Stimulated activated effector memory CD8-positive, alpha-beta T cell treated with anti-CD3 and anti-CD28 coated beads, Interleukin-12 subunit alpha, Interleukin-12 subunit beta, amount 100 ng/mL, for 72 hours (primary cell): ENCODE measurements around the gene KCNK4.
"Not testable (repeated sequence)": the region's sequence is repeated elsewhere in the genome, so short reads cannot be mapped to it uniquely, and the experiment has no call there.

Experiments used
- ATAC-seq: fragments of 150-1000 bp; cut with Tn5 transposase; 2 replicates; pipeline ENCODE4 v1.10.0; 2021
- DNase-seq, 2 donors: peaks; one replicate each; pipeline ENCODE4 v3.0.0; 2021 to 2022; ENCODE audit warnings: low spot score in 2 of 2
- H3K27ac Mint-ChIP-seq: one replicate; pipeline ENCODE4 v1.8.0; 2022; ENCODE audit warnings: mild to moderate bottlenecking, mixed read lengths
- H3K36me3 Mint-ChIP-seq: one replicate; pipeline ENCODE4 v1.8.0; 2022; ENCODE audit warnings: mild to moderate bottlenecking, mixed read lengths
- H3K4me1 Mint-ChIP-seq: one replicate; pipeline ENCODE4 v1.8.0; 2022; ENCODE audit warnings: mixed read lengths
- H3K4me3 Mint-ChIP-seq: one replicate; pipeline ENCODE4 v1.8.0; 2022; ENCODE audit warnings: mild to moderate bottlenecking, mixed read lengths
- H3K9me3 Mint-ChIP-seq: one replicate; pipeline ENCODE4 v1.8.0; 2022; ENCODE audit warnings: mixed read lengths

The KCNK4 gene

DNA sequence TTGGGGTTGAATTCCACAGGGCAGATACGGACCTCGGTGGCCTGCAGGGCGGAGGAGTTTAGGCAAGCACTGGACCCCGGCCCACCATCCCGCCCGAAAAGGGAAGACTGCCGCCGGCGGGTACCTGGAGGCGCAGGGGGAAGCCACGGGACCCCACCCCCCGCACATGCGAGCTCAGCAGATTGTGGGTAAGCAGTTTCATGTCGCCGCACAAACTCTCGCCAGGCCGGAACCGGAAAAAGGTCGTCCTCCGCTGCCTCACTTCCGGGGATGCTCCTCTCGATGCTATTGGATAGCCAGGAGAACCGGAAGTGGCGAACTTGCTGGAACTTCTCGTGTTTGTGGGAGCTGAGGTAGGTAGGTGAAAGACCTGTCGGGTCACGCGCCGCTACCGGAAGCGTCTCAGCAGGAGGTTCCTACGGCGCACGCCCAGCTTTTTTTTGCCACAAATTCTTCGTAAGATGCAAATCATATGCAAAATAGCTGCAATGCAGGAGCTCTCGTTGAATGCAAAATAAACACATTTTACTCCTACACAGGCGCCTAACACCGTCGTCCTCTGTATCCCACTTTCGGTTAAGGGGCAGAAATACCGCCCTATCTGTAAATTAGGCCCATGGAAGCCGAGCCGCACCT lies 26.3 kb downstream of the KCNK4 start, which contains the start of gene TRMT112:
TSS of gene TRMT112 (minus strand) at position 235 of the 636 bp plus-strand sequence. CDS start at position 202, 33 bp downstream.
- H3K36me3 Mint-ChIP-seq: peaks cover 82% of the 10 kb centered on the region
- peak; percentile 81 for ATAC-seq

DNA sequence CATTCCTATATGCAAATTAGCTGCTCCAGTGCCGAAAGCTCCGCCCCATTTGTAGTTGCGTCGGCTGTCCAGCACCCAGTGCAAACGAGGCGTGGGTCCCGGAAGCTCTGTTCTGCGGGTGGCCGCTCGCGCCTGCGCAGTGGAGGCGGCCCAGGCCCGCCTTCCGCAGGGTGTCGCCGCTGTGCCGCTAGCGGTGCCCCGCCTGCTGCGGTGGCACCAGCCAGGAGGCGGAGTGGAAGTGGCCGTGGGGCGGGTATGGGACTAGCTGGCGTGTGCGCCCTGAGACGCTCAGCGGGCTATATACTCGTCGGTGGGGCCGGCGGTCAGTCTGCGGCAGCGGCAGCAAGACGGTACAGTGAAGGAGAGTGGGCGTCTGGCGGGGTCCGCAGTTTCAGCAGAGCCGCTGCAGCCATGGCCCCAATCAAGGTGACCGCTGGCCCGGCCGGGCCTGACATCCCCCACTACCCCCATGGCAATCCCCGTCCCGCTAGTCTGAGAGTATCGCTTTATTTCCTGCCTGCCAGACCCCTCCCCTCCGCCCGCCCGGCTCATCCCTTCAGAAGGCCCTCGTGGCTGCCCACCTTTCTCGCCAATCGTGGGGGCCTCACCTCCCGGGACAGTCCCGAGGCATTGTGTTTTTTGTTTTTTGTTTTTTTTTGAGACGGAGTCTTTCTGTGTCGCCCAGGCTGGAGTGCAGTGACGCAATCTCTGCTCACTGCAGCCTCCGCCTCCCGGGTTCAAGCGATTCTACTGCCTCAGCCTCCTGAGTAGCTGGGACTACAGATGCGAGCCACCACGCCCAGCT lies 27.1 kb downstream of the KCNK4 start, which contains the start of gene PRDX5:
TSS of gene PRDX5 (plus strand) at position 161 of the 805 bp plus-strand sequence. CDS start at position 256, 95 bp downstream.
- Mint-ChIP-seq H3K4me3 (peak within 1 kb of the TSS; percentile 97), H3K27ac (peak within 1 kb of the TSS; percentile 98), H3K9me3 (no peaks in the 10 kb centered on the region), H3K4me1 (peaks cover 62% of the 10 kb centered on the region), H3K36me3 (peaks cover 85% of the 10 kb centered on the region)
- ATAC-seq (peak; percentile 89), DNase-seq (peak; percentile 92 to 97)

More for the DNA sequence above, 26.3 kb downstream of the KCNK4 start, which contains the start of gene TRMT112:
- Mint-ChIP-seq H3K4me1 (peaks cover 69% of the 10 kb centered on the region), H3K4me3 (peak within 1 kb of the TSS; percentile 97), H3K27ac (peak within 1 kb of the TSS; percentile 98), H3K9me3 (no peaks in the 10 kb centered on the region)
- peak; percentile 80 to 97 for DNase-seq

DNA sequence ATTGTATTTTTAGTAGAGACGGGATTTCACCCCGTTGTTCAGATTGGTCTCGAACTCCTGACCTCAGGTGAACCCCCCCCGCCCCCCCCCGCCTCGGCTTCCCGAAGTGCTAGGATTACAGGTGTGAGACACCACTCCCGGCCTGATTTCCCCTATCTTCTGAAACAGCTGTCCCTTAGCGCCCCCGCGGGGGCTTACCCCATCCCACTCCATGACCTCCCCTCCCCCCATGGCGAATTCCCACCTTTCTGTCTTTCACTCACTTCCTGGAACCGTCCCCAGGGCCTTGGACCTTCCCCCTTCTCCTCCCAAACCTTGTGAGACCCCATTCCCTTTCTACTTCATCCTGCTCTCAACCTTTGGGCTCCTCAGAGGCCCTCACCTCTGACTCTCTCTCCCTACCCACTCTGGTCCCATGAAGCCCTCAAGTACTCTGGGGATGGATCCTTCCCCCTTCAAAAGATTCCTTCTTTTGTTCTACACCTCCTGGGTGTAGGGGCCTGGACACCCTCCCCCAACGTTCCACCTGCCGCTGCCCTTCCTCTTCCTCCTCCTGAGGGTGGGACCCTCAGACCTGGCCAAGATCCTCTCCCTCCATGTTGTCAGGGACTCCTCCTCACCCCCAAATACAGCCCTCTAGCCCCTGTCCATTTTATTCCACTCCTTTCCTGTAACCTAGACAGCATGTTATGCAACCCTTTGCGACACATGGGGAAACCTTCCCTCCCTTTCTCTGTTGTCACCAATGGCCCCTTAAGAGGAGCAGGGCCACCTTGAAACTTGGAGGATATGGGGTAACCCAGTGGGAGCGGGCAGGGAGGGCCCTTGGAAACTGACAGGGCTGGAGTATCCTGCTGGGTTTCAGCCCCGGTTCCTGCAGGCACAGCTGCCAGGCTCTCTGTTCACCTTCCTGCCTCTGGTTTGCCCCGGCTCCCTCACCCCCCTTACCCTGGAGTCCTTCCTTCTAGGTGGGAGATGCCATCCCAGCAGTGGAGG lies 28.0 kb downstream of the KCNK4 start:
- Mint-ChIP-seq H3K9me3 (no peaks in the 10 kb centered on the region), H3K36me3 (peaks cover 83% of the 10 kb centered on the region), H3K4me1 (peaks cover 59% of the 10 kb centered on the region), H3K27ac (peak overlapping the region; percentile 98), H3K4me3 (peak overlapping the region; percentile 97)
- ATAC-seq: no peak
- no peak for DNase-seq

DNA sequence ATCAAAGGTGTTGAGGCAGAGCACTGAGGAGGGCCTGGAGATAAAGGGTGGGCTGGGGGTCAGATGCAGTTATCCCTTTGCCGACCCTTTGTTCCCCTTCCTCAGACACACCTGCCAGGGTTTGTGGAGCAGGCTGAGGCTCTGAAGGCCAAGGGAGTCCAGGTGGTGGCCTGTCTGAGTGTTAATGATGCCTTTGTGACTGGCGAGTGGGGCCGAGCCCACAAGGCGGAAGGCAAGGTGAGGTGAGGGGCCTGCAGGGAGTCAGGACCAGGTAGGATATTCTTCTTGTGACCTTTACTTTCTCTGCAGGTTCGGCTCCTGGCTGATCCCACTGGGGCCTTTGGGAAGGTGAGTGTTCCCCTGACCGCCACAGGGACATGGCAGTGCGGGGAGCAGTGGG lies 29.5 kb downstream of the KCNK4 start:
- H3K27ac Mint-ChIP-seq: peak overlapping the region; percentile 36
- no peak for DNase-seq
- H3K9me3 Mint-ChIP-seq: no peaks in the 10 kb centered on the region
- no peak overlapping the region for H3K4me3 Mint-ChIP-seq
- H3K4me1 Mint-ChIP-seq: peaks cover 53% of the 10 kb centered on the region
- no peak for ATAC-seq
- peaks cover 71% of the 10 kb centered on the region for H3K36me3 Mint-ChIP-seq

DNA sequence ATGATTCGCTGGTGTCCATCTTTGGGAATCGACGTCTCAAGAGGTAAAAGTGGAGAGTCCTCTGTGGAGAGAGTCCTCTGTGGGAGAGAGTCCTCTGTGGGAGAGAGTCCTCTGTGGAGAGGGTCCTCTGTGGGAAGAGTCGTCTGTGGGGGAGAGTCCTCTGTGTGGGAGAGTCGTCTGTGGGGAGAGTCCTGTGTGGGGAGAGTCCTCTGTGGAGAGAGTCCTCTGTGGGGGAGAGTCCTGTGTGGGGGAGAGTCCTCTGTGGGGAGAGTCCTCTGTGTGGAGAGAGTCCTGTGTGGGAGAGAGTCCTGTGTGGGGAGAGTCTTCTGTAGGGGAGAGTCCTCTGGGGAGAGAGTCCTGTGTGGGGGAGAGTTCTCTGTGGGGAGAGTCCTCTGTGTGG lies 29.9 kb downstream of the KCNK4 start:
- ATAC-seq (no peak), DNase-seq (no peak)
- H3K4me3 Mint-ChIP-seq: no peak overlapping the region
- peak overlapping the region; percentile 36 for H3K27ac Mint-ChIP-seq
- H3K36me3 Mint-ChIP-seq: peaks cover 71% of the 10 kb centered on the region
- H3K9me3 Mint-ChIP-seq: no peaks in the 10 kb centered on the region
- peaks cover 52% of the 10 kb centered on the region for H3K4me1 Mint-ChIP-seq

DNA sequence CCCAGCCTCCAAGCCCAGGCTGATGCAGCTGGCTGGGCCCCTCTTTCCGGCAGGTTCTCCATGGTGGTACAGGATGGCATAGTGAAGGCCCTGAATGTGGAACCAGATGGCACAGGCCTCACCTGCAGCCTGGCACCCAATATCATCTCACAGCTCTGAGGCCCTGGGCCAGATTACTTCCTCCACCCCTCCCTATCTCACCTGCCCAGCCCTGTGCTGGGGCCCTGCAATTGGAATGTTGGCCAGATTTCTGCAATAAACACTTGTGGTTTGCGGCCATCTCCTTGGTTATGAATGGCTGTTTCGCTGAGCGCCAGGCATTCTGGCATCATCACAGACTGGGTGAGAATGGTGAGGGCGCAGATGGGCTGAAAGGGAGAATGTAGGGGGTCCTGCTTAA lies 30.4 kb downstream of the KCNK4 start:
- ATAC-seq (no peak), DNase-seq (no peak)
- Mint-ChIP-seq H3K4me1 (peaks cover 47% of the 10 kb centered on the region), H3K36me3 (peaks cover 66% of the 10 kb centered on the region), H3K4me3 (no peak overlapping the region), H3K27ac (peak overlapping the region; percentile 36), H3K9me3 (no peaks in the 10 kb centered on the region)

DNA sequence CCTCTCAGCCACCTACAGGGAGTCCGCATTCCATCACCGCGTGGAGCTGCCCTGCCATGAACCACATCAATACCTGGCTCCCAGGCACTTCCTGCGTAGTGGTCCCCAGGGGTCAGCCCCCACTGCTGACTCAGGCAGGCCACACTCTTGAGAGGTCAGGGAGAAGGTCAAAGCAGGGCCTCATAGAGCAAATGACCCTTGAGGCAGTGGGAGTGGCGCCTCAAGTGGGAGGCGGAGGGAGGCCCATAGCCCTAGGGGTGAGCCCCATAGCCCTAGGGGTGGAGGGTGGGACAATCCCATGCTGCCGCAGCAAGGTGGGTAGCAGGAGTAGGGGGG lies 31.8 kb downstream of the KCNK4 start:
- Mint-ChIP-seq H3K4me1 (peaks cover 36% of the 10 kb centered on the region), H3K9me3 (no peaks in the 10 kb centered on the region), H3K4me3 (no peak overlapping the region), H3K36me3 (peaks cover 53% of the 10 kb centered on the region), H3K27ac (no peak overlapping the region)
- no peak for ATAC-seq
- DNase-seq: no peak

DNA sequence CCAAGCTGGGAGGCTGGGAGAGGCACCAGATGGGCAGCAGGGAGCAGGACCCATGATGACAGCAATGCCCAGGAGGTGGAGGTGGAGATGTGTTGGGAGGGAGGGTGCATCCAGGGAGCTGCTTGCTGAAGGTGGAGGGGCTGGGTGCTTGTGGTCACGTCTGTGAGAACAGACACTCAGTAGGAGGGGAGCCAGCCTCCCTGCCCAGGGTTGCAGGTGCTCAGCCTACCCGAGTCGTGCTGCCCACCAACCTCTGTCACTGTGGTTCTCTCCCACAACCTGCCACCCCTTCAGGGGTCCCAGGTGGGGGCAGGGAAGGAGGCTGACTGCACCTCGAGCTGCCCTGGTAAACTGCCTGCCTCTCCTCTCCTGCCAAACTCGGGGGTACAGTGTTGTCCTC lies 32.3 kb downstream of the KCNK4 start:
- DNase-seq (no peak), ATAC-seq (no peak)
- H3K9me3 Mint-ChIP-seq: no peaks in the 10 kb centered on the region
- H3K4me3 Mint-ChIP-seq: no peak overlapping the region
- peak overlapping the region; percentile 78 for H3K27ac Mint-ChIP-seq
- peaks cover 31% of the 10 kb centered on the region for H3K4me1 Mint-ChIP-seq
- peaks cover 48% of the 10 kb centered on the region for H3K36me3 Mint-ChIP-seq

DNA sequence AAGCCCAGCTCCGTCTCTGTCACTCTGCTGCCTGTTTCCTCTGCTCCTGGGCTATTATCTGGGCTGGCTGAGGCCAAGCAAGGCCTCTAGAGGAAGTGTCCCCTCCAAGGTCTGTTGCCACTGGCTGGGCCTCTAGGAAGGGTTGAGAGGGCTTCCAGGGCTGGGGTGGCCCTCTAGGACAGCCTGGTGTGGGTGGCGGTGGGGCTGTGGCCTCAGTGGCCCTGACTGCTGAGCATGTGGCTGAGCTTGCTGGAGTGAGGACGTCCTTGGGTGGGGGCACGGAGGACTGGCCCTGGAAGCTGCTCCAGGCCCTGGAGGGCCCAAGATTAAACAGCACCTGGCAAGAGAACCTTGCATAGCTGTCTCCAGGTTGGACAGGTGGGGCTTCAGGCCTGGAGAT lies 32.9 kb downstream of the KCNK4 start:
- DNase-seq, H3K4me3 Mint-ChIP-seq, ATAC-seq, H3K9me3 Mint-ChIP-seq: not testable (repeated sequence)
- peak overlapping the region; percentile 78 for H3K27ac Mint-ChIP-seq
- peaks cover 42% of the 10 kb centered on the region for H3K36me3 Mint-ChIP-seq
- peaks cover 27% of the 10 kb centered on the region for H3K4me1 Mint-ChIP-seq

DNA sequence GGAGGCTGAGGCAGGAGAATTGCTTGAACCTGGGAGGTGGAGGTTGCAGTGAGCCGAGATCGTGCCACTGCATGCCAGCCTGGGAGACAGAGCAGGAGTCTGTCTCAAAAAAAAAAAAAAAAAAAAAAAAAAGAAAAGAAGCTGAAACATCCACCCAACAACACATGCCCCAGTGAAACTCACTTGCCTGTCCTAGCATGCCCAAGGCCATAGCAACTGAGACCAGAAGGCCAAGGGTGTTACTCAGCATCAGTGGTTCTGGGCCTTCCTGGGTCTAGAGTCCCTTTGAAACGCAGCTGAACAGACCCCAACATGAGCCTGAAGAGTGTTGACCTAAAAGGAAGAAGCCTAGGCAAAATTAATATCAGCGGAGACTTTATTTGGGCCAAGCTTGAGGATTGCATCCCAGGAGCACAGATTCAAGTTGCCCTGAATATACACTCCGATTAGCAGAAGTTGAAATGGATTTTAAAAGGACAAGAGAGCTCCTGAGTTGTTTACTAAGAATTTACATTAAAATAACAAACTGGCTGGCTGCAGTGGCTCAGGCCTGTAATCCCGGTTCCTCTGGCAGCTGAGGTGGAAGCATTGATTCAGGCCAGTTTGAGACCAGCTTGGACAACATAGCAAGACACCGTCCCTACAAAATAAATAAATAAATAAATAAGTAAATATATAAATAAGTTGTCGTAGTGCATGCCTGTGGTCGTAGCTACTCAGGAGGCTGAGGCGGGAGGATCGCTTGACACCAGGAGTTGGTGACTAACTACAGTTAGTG lies 33.8 kb downstream of the KCNK4 start:
- H3K4me3 Mint-ChIP-seq: no peak overlapping the region
- H3K27ac Mint-ChIP-seq: no peak overlapping the region
- no peak for ATAC-seq
- H3K9me3 Mint-ChIP-seq: no peaks in the 10 kb centered on the region
- peaks cover 19% of the 10 kb centered on the region for H3K4me1 Mint-ChIP-seq
- DNase-seq: no peak
- H3K36me3 Mint-ChIP-seq: peaks cover 33% of the 10 kb centered on the region

DNA sequence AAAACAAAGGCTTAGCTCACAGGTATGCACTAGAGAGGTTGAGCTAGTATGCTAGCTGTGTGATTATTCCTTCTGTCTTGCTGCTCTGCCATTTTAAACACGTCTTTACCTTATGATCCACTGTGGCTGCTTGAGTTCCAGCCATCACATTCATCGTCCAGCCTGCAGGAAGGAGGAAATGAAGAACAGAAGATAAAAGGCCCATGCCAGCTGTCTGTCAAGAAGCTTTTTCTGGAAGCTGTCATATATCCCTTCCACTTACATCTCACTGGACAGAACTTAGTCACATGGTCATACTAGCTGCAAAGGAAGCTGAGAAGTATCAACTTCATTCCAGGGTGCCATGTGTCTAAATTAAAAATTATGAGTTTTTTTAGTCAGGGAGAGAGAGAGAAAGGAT lies 36.3 kb downstream of the KCNK4 start:
- Mint-ChIP-seq H3K27ac (no peak overlapping the region), H3K36me3 (peaks cover 9% of the 10 kb centered on the region)

DNA sequence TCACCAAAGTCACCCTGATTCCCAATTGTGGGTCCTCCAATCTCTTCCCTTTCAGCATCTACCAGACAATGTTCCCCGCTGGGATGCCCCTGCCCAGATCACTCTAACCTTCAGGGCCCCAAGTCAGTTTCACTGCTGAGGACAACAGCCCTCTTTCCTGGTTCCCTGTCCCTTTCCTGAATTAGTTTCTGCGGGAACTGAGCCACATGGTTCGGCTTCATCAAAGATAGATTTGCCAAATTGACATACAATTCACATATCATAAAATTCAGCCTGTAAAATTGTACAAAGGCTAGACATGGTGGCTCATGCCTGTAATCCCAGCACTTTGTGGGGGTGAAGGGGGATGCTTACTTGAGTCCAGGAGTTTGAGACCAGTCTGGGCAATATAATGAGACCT lies 36.9 kb downstream of the KCNK4 start:
- H3K4me3 Mint-ChIP-seq: no peak overlapping the region
- no peak overlapping the region for H3K27ac Mint-ChIP-seq
- peaks cover 16% of the 10 kb centered on the region for H3K4me1 Mint-ChIP-seq
- ATAC-seq: no peak
- H3K36me3 Mint-ChIP-seq: peaks cover 4% of the 10 kb centered on the region
- no peaks in the 10 kb centered on the region for H3K9me3 Mint-ChIP-seq
- DNase-seq: no peak

More for the DNA sequence above, 36.3 kb downstream of the KCNK4 start:
- H3K4me3 Mint-ChIP-seq: no peak overlapping the region
- no peaks in the 10 kb centered on the region for H3K9me3 Mint-ChIP-seq
- peaks cover 16% of the 10 kb centered on the region for H3K4me1 Mint-ChIP-seq
- DNase-seq: no peak
- no peak for ATAC-seq

DNA sequence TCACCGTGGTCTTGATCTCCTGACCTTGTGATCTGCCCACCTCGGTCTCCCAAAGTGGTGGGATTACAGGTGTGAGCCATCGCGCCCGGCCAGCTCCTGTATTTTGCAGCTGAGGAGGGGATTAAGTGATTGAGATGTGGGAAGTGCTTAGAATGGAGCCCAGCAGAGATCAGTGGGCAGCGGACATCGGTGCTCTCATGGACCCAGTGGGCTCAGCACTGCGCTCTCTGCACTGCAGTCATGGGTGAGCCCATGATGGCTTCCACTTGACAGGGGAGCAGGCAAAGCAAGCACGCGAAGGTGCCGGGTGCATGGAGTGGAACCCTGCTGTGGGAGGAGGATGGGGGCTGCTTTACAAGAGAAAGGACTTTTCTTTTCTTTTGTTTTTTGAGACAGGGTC lies 39.8 kb downstream of the KCNK4 start:
- Mint-ChIP-seq H3K4me3 (no peak overlapping the region), H3K4me1 (peaks cover 27% of the 10 kb centered on the region), H3K36me3 (peaks cover 18% of the 10 kb centered on the region), H3K9me3 (no peaks in the 10 kb centered on the region), H3K27ac (no peak overlapping the region)
- DNase-seq (no peak), ATAC-seq (no peak)

DNA sequence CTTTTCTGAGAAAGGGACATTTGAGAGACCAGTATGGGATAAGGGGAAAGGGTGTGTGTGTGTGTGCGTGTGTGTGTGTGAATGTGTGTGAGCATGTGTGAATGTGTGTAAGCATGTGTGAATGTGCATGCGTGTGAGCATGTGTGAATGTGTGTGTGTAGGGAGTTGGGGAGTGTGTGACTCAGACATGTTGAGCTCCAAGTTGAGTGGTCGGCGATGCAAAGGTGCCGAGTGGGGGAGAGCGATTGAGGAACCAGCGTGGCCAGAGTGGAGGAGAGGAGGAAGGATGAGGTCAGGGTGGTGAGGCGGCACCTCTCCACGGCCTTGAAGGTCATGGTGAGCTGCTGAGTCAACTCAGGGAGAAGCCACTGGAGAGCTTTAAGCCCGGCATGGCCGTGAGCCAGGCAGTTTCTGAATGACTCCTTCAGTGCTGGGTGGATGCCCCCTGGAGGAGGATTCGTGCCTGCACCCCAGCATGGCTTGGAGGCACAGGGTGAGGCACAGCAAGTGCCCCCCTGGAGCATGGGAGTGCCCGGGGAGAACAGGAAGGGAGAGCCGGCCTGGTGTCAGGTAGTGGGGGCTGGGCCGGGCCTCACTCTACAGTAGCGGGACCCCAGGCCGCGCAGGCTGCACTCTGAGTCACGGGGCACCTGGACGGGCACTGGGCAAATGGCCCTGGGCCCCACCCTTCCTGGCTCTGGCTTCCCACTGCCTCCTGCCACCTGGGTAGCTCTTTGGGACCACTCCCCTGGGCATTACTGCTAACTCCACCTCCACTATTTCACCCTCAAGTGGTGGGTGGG lies 40.7 kb downstream of the KCNK4 start:
- DNase-seq: peak; percentile 75 to 92
- H3K36me3 Mint-ChIP-seq: peaks cover 18% of the 10 kb centered on the region
- peak overlapping the region; percentile 36 for H3K4me3 Mint-ChIP-seq
- ATAC-seq: peak; percentile 94
- H3K4me1 Mint-ChIP-seq: peaks cover 27% of the 10 kb centered on the region
- H3K9me3 Mint-ChIP-seq: no peaks in the 10 kb centered on the region
- H3K27ac Mint-ChIP-seq: peak overlapping the region; percentile 68
